Measurements from ENCODE around the gene OTOR.

Gene OTOR

DNA sequence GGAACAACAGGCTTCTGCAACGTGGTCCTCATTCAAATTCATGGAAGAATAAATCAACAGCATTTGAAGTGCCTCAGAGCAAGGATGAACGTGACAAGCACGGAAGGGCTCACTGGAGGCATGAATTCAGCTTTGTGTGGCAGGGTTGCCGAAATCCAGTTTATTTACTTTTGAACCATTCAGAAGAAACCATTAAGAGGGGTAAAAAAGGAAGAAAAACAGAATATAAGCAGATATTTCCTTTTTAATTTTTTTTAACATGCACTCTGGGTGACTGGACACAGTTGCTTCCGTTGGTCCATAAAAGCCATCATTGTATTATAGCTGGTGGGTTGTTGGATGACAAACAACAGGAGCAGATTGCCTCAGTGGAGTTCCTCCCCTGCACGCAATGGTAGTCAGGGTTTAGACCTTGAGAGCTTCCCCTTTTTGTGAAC, 35.6 kb upstream of the OTOR start:
- no peak for DNase-seq

DNA sequence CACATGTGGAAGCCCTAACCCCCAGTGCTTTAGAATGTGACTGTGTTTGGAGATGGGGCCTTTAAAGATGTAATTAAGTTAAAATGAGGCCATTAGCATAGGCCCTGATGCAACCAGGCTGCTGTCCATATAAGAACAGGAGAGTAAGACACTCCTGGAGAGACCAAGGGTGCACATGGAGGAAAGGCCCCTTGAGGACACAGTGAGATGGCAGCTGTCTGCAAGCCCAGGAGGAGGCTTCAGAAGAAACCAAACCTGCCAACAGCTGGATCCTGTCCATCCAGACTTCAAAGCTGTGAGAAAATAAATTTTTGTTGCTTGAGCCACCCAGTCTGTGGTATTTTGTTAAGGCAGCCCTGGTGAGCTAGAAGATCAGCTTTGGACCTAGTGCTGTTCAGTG, 35.1 kb upstream of the OTOR start:
- DNase-seq, result no peak
- Histone ChIP-seq H2AFZ (ENCODE audit: low read length) (no peak overlapping the region), H4K20me1 (ENCODE audit: insufficient read depth, low read length) (no peaks in the 10 kb centered on the region), H3K4me1 (ENCODE audit: low read length) (peaks cover 12% of the 10 kb centered on the region), H3K27me3 (replicated peaks; ENCODE audit: insufficient read depth, low read length) (no peaks in the 10 kb centered on the region), H3K9me3 (replicated peaks; ENCODE audit: insufficient read depth, low read length) (no peaks in the 10 kb centered on the region), H3K9ac (ENCODE audit: low read length) (no peak overlapping the region), H3K9me2 (replicated peaks; ENCODE audit: insufficient read depth, low read length) (no peaks in the 10 kb centered on the region), H3K36me3 (replicated peaks; ENCODE audit: insufficient read depth, low read length) (no peaks in the 10 kb centered on the region), H3K4me2 (ENCODE audit: low read depth, low read length) (no peak overlapping the region), H3F3A (ENCODE audit: insufficient read depth, low read length) (0 out of 2 replicates have a peak, but pooled peaks cover 3% of the 10 kb centered on the region), H3K4me3 (ENCODE audit: low read length) (no peak overlapping the region), H3K79me2 (ENCODE audit: low read length) (no peaks in the 10 kb centered on the region), H3K27ac (ENCODE audit: low read length) (no peak overlapping the region)
- TF ChIP-seq EZH2 (optimal IDR thresholded peaks at IDR 0.05; ENCODE audit: low read depth, low read length), result no peak
- TF ChIP-seq, protein P1, sequence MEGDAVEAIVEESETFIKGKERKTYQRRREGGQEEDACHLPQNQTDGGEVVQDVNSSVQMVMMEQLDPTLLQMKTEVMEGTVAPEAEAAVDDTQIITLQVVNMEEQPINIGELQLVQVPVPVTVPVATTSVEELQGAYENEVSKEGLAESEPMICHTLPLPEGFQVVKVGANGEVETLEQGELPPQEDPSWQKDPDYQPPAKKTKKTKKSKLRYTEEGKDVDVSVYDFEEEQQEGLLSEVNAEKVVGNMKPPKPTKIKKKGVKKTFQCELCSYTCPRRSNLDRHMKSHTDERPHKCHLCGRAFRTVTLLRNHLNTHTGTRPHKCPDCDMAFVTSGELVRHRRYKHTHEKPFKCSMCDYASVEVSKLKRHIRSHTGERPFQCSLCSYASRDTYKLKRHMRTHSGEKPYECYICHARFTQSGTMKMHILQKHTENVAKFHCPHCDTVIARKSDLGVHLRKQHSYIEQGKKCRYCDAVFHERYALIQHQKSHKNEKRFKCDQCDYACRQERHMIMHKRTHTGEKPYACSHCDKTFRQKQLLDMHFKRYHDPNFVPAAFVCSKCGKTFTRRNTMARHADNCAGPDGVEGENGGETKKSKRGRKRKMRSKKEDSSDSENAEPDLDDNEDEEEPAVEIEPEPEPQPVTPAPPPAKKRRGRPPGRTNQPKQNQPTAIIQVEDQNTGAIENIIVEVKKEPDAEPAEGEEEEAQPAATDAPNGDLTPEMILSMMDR (IDR thresholded peaks at IDR 0.05; ENCODE audit: low read length), result no peak
- TF ChIP-seq EZH2phosphoT487 (IDR thresholded peaks at IDR 0.05; ENCODE audit: low read length), result no peak

More for the DNA sequence above, 35.6 kb upstream of the OTOR start:
- Histone ChIP-seq H3K9me2 (replicated peaks; ENCODE audit: insufficient read depth, low read length) (no peaks in the 10 kb centered on the region), H4K20me1 (ENCODE audit: insufficient read depth, low read length) (no peaks in the 10 kb centered on the region), H3K79me2 (ENCODE audit: low read length) (no peaks in the 10 kb centered on the region), H3K27me3 (replicated peaks; ENCODE audit: insufficient read depth, low read length) (no peaks in the 10 kb centered on the region), H3K9me3 (replicated peaks; ENCODE audit: insufficient read depth, low read length) (no peaks in the 10 kb centered on the region), H2AFZ (ENCODE audit: low read length) (no peak overlapping the region), H3K27ac (ENCODE audit: low read length) (no peak overlapping the region), H3K4me2 (ENCODE audit: low read depth, low read length) (no peak overlapping the region), H3K4me3 (ENCODE audit: low read length) (no peak overlapping the region), H3F3A (ENCODE audit: insufficient read depth, low read length) (0 out of 2 replicates have a peak, but pooled peaks cover 3% of the 10 kb centered on the region), H3K9ac (ENCODE audit: low read length) (no peak overlapping the region), H3K4me1 (ENCODE audit: low read length) (peaks cover 12% of the 10 kb centered on the region), H3K36me3 (replicated peaks; ENCODE audit: insufficient read depth, low read length) (no peaks in the 10 kb centered on the region)
- TF ChIP-seq EZH2phosphoT487 (IDR thresholded peaks at IDR 0.05; ENCODE audit: low read length) (no peak), EZH2 (optimal IDR thresholded peaks at IDR 0.05; ENCODE audit: low read depth, low read length) (no peak)
- TF ChIP-seq, protein P1 (IDR thresholded peaks at IDR 0.05; ENCODE audit: low read length), result no peak

DNA sequence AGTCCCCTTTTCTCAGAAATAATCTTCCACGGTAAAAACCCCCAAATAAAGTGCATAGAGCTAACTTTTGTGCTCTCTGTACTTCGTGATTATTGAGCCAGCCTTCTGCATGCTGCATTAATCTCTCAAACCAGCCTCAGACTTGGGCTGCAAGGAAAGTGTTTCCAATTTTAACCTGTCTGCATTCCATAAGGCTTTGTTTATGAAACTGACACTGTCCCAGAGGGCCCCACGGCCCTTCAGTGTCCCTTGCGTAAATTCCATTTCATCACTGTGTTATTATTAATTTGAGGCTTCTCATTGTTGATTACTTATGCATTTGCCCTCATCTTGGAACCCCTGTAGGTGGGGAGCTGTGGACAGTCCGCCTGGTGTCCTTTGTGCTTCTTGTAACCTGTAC, 33.9 kb upstream of the OTOR start:
- Histone ChIP-seq H3K27me3 (replicated peaks; ENCODE audit: insufficient read depth, low read length) (no peaks in the 10 kb centered on the region), H3K9me3 (replicated peaks; ENCODE audit: insufficient read depth, low read length) (no peaks in the 10 kb centered on the region), H2AFZ (ENCODE audit: low read length) (no peak overlapping the region), H3K9me2 (replicated peaks; ENCODE audit: insufficient read depth, low read length) (no peaks in the 10 kb centered on the region), H3K27ac (ENCODE audit: low read length) (no peak overlapping the region), H3K9ac (ENCODE audit: low read length) (no peak overlapping the region), H3K4me3 (ENCODE audit: low read length) (no peak overlapping the region), H3K4me1 (ENCODE audit: low read length) (peaks cover 5% of the 10 kb centered on the region), H3K36me3 (replicated peaks; ENCODE audit: insufficient read depth, low read length) (no peaks in the 10 kb centered on the region), H3K4me2 (ENCODE audit: low read depth, low read length) (no peak overlapping the region), H3K79me2 (ENCODE audit: low read length) (no peaks in the 10 kb centered on the region), H4K20me1 (ENCODE audit: insufficient read depth, low read length) (no peaks in the 10 kb centered on the region), H3F3A (ENCODE audit: insufficient read depth, low read length) (0 out of 2 replicates have a peak, but pooled peaks cover 1% of the 10 kb centered on the region)
- DNase-seq, result no peak
- TF ChIP-seq, protein P1 (IDR thresholded peaks at IDR 0.05; ENCODE audit: low read length), result no peak
- TF ChIP-seq EZH2 (optimal IDR thresholded peaks at IDR 0.05; ENCODE audit: low read depth, low read length), result no peak
- no peak for TF ChIP-seq EZH2phosphoT487 (IDR thresholded peaks at IDR 0.05; ENCODE audit: low read length)

All from MM.1S (cell line).